GM18511 (cell line): ENCODE measurements around the gene CBLN4.

ENCODE experiments used
- ATAC-seq: cut with Tn5 transposase; IDR thresholded peaks from one replicate; pipeline ENCODE4 v1.9.1; 2021; ENCODE audit warnings: mild to moderate bottlenecking, moderate library complexity; ENCODE audit not compliant: unreplicated experiment

Gene CBLN4

DNA sequence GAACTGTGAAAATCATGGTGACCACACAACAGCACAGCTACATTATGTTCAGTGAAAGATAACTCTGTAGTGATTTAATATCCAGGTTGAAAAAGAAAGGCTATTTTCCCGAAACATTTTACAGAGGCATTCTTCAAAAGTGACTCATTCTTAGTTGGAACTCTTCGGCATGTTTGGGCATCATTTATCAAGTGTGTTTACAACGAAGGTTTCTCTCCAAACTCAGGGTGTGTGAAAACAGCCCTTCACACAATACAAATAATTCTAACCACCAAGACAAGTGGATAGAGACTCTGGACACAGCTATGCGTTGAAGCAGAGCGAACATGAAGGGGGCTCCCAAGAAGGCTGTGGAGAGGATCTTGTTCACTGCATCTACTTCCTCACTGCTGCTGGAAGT, 57.6 kb downstream of the CBLN4 start:
- ATAC-seq = no peak
